HepG2 (cell line): ENCODE measurements around the gene GMEB2. TPM values are rescaled to one million over a fixed set of nuclear protein-coding genes. Genes with fewer than 3 reads are reported as not detected.

Experiments used
- ATF7-NPFF ChIP-seq: sonication (generic); formaldehyde crosslinking; IDR thresholded peaks from 2 replicates; pipeline ENCODE4 v1.8.1; 2023; ENCODE audit warnings: mild to moderate bottlenecking, low read depth, missing genetic modification reagents, moderate library complexity
- ATM ChIP-seq: fragments of 450-650 bp; IDR thresholded peaks from 2 replicates; pipeline ENCODE4 v1.7.1; 2017; ENCODE audit warnings: mild to moderate bottlenecking, borderline replicate concordance
- ELF3 ChIP-seq: IDR thresholded peaks from 2 replicates; pipeline ENCODE4 v1.6.1; 2016; ENCODE audit warnings: missing genetic modification reagents, missing compliant biosample characterization
- HIVEP1 ChIP-seq: sonication (generic); formaldehyde crosslinking; IDR thresholded peaks from 2 replicates; pipeline ENCODE4 v1.4.0; 2020; ENCODE audit warnings: mild to moderate bottlenecking, missing genetic modification reagents
- POLR2AphosphoS2 ChIP-seq: IDR thresholded peaks from 2 replicates; pipeline ENCODE4 v1.6.1; 2011; ENCODE audit warnings: low read depth, low read length, improper control_type of control experiment
- RCOR2 ChIP-seq: IDR thresholded peaks from 2 replicates; pipeline ENCODE4 v1.6.1; 2016; ENCODE audit warnings: missing biosample characterization, missing genetic modification reagents
- RFX1 ChIP-seq: fragments of 450-650 bp; IDR thresholded peaks from 2 replicates; pipeline ENCODE4 v1.6.1; 2017
- SETDB1 ChIP-seq: sonication (generic); formaldehyde crosslinking; IDR thresholded peaks from 2 replicates; pipeline ENCODE4 v1.5.1; 2020; ENCODE audit warnings: missing genetic modification reagents, mild to moderate bottlenecking, borderline replicate concordance
- STAT5B ChIP-seq: sonication (generic); formaldehyde crosslinking; IDR thresholded peaks from 2 replicates; pipeline ENCODE4 v1.4.0; 2020; ENCODE audit warnings: missing genetic modification reagents
- TOE1 ChIP-seq: sonication (generic); formaldehyde crosslinking; IDR thresholded peaks from 2 replicates; pipeline ENCODE4 v1.4.0; 2020; ENCODE audit warnings: mild to moderate bottlenecking, missing genetic modification reagents
- XBP1 ChIP-seq: sonication (generic); formaldehyde crosslinking; IDR thresholded peaks from 2 replicates; pipeline ENCODE4 v1.5.0; 2020; ENCODE audit warnings: missing genetic modification reagents
- ZFP82 ChIP-seq: sonication (generic); formaldehyde crosslinking; IDR thresholded peaks from 2 replicates; pipeline ENCODE4 v1.5.1; 2020; ENCODE audit warnings: mild to moderate bottlenecking, missing genetic modification reagents, borderline replicate concordance
- ZNF124 ChIP-seq: sonication (generic); formaldehyde crosslinking; IDR thresholded peaks from 2 replicates; pipeline ENCODE4 v1.4.0; 2020; ENCODE audit warnings: missing genetic modification reagents
- ZNF230 ChIP-seq: sonication (generic); formaldehyde crosslinking; IDR thresholded peaks from 2 replicates; pipeline ENCODE4 v1.4.0; 2020; ENCODE audit warnings: mild to moderate bottlenecking, missing genetic modification reagents
- ZNF547 ChIP-seq: sonication (generic); formaldehyde crosslinking; IDR thresholded peaks from 2 replicates; pipeline ENCODE4 v1.5.1; 2020; ENCODE audit warnings: mild to moderate bottlenecking, missing genetic modification reagents
- ZNF614 ChIP-seq: IDR thresholded peaks from 2 replicates; pipeline ENCODE4 v1.6.1; 2018; ENCODE audit warnings: missing biosample characterization, missing genetic modification reagents, inconsistent platforms, borderline replicate concordance
- ZNF619 ChIP-seq: sonication (generic); formaldehyde crosslinking; IDR thresholded peaks from 2 replicates; pipeline ENCODE4 v1.4.0; 2020; ENCODE audit warnings: mild to moderate bottlenecking, missing genetic modification reagents
- ZNF768 ChIP-seq: sonication (generic); formaldehyde crosslinking; IDR thresholded peaks from 2 replicates; pipeline ENCODE4 v1.4.0; 2020; ENCODE audit warnings: missing genetic modification reagents
- polyA plus RNA-seq, 8 experiments: library from polyadenylated mRNA; depleted of rRNA in 3 of 8; stranded (reverse) in 7 of 8; unstranded in 1 of 8; fragments of >200 nt; fragmentation: Illumina TruSeq in 4 of 8; extraction: Trizol in 4 of 8; gene quantifications; 2 replicates each; pipeline versions ENCODE4 v1.2.1 to v1.2.3, GENCODE V29; 2011 to 2016; ENCODE audit warnings: low read depth in 4 of 8, missing spikeins in 1 of 8, mixed read lengths in 1 of 8; ENCODE audit not compliant: insufficient read depth in 1 of 8
- total RNA-seq, 5 experiments: library from RNA; depleted of rRNA; stranded (reverse); fragments of >200 nt; fragmentation: Illumina TruSeq; extraction: Trizol; gene quantifications; 2 replicates each; pipeline ENCODE4 v1.2.3, GENCODE V29; 2016; ENCODE audit warnings: low read depth in 1 of 5
- TF ChIP-seq, protein P1 (sequence below): sonication (generic); formaldehyde crosslinking; IDR thresholded peaks from 2 replicates; pipeline ENCODE4 v1.5.0; 2020; ENCODE audit warnings: mild to moderate bottlenecking, missing genetic modification reagents, borderline replicate concordance
- TF ChIP-seq, protein P2 (sequence below): sonication (generic); formaldehyde crosslinking; IDR thresholded peaks from 2 replicates; pipeline ENCODE4 v1.4.0; 2020; ENCODE audit warnings: missing genetic modification reagents, borderline replicate concordance
- TF ChIP-seq, protein P3 (sequence below): sonication (generic); formaldehyde crosslinking; IDR thresholded peaks from 2 replicates; pipeline ENCODE4 v1.4.0; 2020; ENCODE audit warnings: mild to moderate bottlenecking, missing genetic modification reagents, borderline replicate concordance
- TF ChIP-seq, protein P4 (sequence below): sonication (generic); formaldehyde crosslinking; IDR thresholded peaks from 2 replicates; pipeline ENCODE4; 2020; ENCODE audit warnings: missing genetic modification reagents, mild to moderate bottlenecking, borderline replicate concordance

Gene GMEB2
- total and polyA plus RNA-seq, 2 of the 13 experiments (the other 11 are each of a cell fraction or from before 2014, with no cell fraction given): 10.6 to 12.4 TPM

DNA sequence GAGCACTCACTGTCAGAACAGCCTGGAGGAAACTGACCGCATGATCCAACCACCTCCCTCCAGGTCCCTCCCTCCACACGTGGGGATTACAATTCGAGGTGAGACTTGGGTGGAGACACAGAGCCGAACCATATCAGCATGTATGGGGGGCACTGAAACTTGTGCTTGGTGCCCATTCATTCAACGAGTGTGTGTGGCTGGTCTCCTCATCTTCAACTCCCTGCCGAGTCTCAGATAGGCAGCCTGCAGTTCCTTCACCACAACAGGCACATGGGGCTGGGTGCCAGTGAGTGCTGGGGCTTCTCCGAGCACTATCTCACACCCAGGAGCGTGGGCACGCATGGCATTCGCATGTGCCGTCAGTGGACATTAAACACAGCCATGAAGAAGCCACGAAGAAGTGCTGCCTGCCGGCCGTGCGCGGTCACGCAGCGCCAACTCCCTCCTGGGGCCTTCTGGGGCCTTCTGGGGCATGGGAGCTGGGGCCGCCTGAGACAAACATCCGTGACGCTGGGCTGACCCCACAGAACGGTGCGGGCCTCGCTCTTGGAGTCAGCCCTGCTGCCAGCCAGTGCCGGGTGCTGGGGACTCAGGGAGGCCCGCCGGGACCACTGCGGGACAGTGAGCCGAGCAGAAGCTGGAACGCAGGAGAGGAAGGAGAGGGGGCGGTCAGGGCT is 30.5 kb upstream of the GMEB2 start (continued):
- TF ChIP-seq, protein P1, sequence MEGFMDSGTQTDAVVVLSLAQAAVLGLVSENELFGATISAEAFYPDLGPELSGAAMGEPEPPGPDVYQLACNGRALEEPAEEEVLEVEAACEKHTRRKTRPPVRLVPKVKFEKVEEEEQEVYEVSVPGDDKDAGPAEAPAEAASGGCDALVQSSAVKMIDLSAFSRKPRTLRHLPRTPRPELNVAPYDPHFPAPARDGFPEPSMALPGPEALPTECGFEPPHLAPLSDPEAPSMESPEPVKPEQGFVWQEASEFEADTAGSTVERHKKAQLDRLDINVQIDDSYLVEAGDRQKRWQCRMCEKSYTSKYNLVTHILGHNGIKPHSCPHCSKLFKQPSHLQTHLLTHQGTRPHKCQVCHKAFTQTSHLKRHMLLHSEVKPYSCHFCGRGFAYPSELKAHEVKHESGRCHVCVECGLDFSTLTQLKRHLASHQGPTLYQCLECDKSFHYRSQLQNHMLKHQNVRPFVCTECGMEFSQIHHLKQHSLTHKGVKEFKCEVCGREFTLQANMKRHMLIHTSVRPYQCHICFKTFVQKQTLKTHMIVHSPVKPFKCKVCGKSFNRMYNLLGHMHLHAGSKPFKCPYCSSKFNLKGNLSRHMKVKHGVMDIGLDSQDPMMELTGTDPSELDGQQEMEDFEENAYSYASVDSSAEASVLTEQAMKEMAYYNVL (CRISPR knock-in tag): no peak
- no peak for TF ChIP-seq ZFP82 (CRISPR knock-in tag)
- TF ChIP-seq ELF3 (CRISPR knock-in tag): no peak
- TF ChIP-seq STAT5B (CRISPR knock-in tag): no peak
- TF ChIP-seq, protein P2, sequence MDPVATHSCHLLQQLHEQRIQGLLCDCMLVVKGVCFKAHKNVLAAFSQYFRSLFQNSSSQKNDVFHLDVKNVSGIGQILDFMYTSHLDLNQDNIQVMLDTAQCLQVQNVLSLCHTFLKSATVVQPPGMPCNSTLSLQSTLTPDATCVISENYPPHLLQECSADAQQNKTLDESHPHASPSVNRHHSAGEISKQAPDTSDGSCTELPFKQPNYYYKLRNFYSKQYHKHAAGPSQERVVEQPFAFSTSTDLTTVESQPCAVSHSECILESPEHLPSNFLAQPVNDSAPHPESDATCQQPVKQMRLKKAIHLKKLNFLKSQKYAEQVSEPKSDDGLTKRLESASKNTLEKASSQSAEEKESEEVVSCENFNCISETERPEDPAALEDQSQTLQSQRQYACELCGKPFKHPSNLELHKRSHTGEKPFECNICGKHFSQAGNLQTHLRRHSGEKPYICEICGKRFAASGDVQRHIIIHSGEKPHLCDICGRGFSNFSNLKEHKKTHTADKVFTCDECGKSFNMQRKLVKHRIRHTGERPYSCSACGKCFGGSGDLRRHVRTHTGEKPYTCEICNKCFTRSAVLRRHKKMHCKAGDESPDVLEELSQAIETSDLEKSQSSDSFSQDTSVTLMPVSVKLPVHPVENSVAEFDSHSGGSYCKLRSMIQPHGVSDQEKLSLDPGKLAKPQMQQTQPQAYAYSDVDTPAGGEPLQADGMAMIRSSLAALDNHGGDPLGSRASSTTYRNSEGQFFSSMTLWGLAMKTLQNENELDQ (CRISPR knock-in tag): no peak
- no peak for TF ChIP-seq TOE1
- 0 out of 2 replicates have a peak, but pooled peaks have one; percentile 20 for TF ChIP-seq HIVEP1 (CRISPR knock-in tag)
- TF ChIP-seq RCOR2 (CRISPR knock-in tag): no peak
- TF ChIP-seq ATM: no peak
- TF ChIP-seq RFX1: no peak
- no peak for TF ChIP-seq ZNF768 (CRISPR knock-in tag)
- TF ChIP-seq, protein P3, sequence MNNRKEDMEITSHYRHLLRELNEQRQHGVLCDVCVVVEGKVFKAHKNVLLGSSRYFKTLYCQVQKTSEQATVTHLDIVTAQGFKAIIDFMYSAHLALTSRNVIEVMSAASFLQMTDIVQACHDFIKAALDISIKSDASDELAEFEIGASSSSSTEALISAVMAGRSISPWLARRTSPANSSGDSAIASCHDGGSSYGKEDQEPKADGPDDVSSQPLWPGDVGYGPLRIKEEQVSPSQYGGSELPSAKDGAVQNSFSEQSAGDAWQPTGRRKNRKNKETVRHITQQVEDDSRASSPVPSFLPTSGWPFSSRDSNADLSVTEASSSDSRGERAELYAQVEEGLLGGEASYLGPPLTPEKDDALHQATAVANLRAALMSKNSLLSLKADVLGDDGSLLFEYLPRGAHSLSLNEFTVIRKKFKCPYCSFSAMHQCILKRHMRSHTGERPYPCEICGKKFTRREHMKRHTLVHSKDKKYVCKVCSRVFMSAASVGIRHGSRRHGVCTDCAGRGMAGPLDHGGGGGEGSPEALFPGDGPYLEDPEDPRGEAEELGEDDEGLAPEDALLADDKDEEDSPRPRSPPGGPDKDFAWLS (CRISPR knock-in tag): no peak
- TF ChIP-seq ZNF619 (CRISPR knock-in tag): peak; percentile 47; the same call in 1 of the 2 replicates
- TF ChIP-seq SETDB1 (CRISPR knock-in tag): no peak
- no peak for TF ChIP-seq ZNF614 (CRISPR knock-in tag)
- TF ChIP-seq ZNF124: no peak
- no peak for TF ChIP-seq XBP1 (CRISPR knock-in tag)
- peak; percentile 8; the same call in 1 of the 2 replicates for TF ChIP-seq ZNF547 (CRISPR knock-in tag)
- no peak for TF ChIP-seq ZNF230 (CRISPR knock-in tag)
- no peak for TF ChIP-seq POLR2AphosphoS2
- TF ChIP-seq, protein P4, sequence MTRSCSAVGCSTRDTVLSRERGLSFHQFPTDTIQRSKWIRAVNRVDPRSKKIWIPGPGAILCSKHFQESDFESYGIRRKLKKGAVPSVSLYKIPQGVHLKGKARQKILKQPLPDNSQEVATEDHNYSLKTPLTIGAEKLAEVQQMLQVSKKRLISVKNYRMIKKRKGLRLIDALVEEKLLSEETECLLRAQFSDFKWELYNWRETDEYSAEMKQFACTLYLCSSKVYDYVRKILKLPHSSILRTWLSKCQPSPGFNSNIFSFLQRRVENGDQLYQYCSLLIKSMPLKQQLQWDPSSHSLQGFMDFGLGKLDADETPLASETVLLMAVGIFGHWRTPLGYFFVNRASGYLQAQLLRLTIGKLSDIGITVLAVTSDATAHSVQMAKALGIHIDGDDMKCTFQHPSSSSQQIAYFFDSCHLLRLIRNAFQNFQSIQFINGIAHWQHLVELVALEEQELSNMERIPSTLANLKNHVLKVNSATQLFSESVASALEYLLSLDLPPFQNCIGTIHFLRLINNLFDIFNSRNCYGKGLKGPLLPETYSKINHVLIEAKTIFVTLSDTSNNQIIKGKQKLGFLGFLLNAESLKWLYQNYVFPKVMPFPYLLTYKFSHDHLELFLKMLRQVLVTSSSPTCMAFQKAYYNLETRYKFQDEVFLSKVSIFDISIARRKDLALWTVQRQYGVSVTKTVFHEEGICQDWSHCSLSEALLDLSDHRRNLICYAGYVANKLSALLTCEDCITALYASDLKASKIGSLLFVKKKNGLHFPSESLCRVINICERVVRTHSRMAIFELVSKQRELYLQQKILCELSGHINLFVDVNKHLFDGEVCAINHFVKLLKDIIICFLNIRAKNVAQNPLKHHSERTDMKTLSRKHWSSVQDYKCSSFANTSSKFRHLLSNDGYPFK (CRISPR knock-in tag): peak; percentile 0; the same call in 1 of the 2 replicates
- TF ChIP-seq ATF7-NPFF (CRISPR knock-in tag): no peak
